KG1 (cell line): Measurements from ENCODE around the gene CTAG1B.
"Not testable (repeated sequence)": the region's sequence is repeated elsewhere in the genome, so short reads cannot be mapped to it uniquely, and the experiment has no call there.

Experiments
- DNase-seq: peaks from one replicate; lab custom pipeline; 2025; lab: John Stamatoyannopoulos, UW

CTAG1B gene

GRCh38 chrX:154582994-154583393 is 36.1 kb downstream of the CTAG1B start:
- not testable (repeated sequence) for DNase-seq

- DNase-seq, result not testable (repeated sequence)
These were observed 44.0 kb downstream of the CTAG1B start for GRCh38 chrX:154575076-154575475.

- not testable (repeated sequence) for DNase-seq
These were observed 46.0 kb downstream of the CTAG1B start for GRCh38 chrX:154573061-154573460.

GRCh38 chrX:154570361-154570760 is 48.7 kb downstream of the CTAG1B start:
- not testable (repeated sequence) for DNase-seq
